SK-N-SH (cell line): Measurements from ENCODE around the gene HOXD13. TPM values are rescaled to one million over a fixed set of nuclear protein-coding genes. Genes with fewer than 3 reads are reported as not detected.

Experiments
- CTCF ChIA-PET: fragments of 300-600, 350-600 bp; formaldehyde crosslinking; extraction: SDS; loops from one replicate; lab custom pipeline; 2021; lab: Yijun Ruan, JAX
- POLR2A ChIA-PET: fragments of 350-600 bp; sonication (Branson Sonifier 250); formaldehyde crosslinking; extraction: SDS; loops from one replicate; lab custom pipeline; 2020; ENCODE audit warnings: antibody characterized with exemption, inconsistent platforms; lab: Yijun Ruan, JAX
- DNase-seq: peaks from one replicate; pipeline ENCODE4 v3.0.0; 2012
- H2AFZ ChIP-seq: fragments of 200-600 bp; sonication (generic); 2 replicates; pipeline ENCODE4 v1.8.1; 2016; ENCODE audit warnings: antibody characterized with exemption, mild to moderate bottlenecking, low read depth
- H3F3A ChIP-seq: fragments of 200-600 bp; sonication (generic); replicated peaks from 2 replicates; pipeline ENCODE3; 2016; ENCODE audit warnings: antibody characterized with exemption, mild to moderate bottlenecking; ENCODE audit not compliant: insufficient read depth
- H3K27ac ChIP-seq, 2 experiments: fragments of 200-500 bp in 1 of 2; fragments of 200-600 bp in 1 of 2; sonication (Bioruptor generic) in 1 of 2; sonication (generic), shearing (Covaris generic) in 1 of 2; 2 replicates each; pipeline versions ENCODE4 v1.5.1 to v1.6.1; 2014 to 2016; ENCODE audit warnings: low read depth in 2 of 2, inconsistent platforms in 1 of 2, low read length in 1 of 2, mild to moderate bottlenecking in 1 of 2, mixed read lengths in 1 of 2
- H3K27me3 ChIP-seq: fragments of 200-600 bp; sonication (generic), shearing (Covaris generic); 2 replicates; pipeline ENCODE4 v1.6.1; 2016; ENCODE audit warnings: mixed run types; ENCODE audit not compliant: insufficient read depth
- H3K36me3 ChIP-seq, 2 experiments: fragments of 200-500 bp in 1 of 2; fragments of 200-600 bp in 1 of 2; sonication (Bioruptor generic) in 1 of 2; sonication (generic) in 1 of 2; replicated peaks in 1 of 2; 2 replicates each; pipeline versions ENCODE3 to v1.5.1; 2014 to 2016; ENCODE audit warnings: low read length in 1 of 2, mild to moderate bottlenecking in 1 of 2; ENCODE audit not compliant: insufficient read depth in 2 of 2, control insufficient read depth in 1 of 2
- H3K4me1 ChIP-seq, 2 experiments: fragments of 200-500 bp in 1 of 2; fragments of 200-600 bp in 1 of 2; sonication (Bioruptor generic) in 1 of 2; sonication (generic), shearing (Covaris generic) in 1 of 2; 2 replicates each; pipeline versions ENCODE4 v1.5.1 to v1.6.1; 2014 to 2016; ENCODE audit warnings: low read depth in 1 of 2, low read length in 1 of 2, mixed run types in 1 of 2; ENCODE audit not compliant: insufficient read depth in 2 of 2, control insufficient read depth in 1 of 2
- H3K4me2 ChIP-seq: fragments of 200-600 bp; sonication (generic), shearing (Covaris generic); 2 replicates; pipeline ENCODE4 v1.6.1; 2017; ENCODE audit warnings: mixed run types
- H3K4me3 ChIP-seq, 2 experiments: fragments of 200-500 bp in 1 of 2; fragments of 200-600 bp in 1 of 2; sonication (Bioruptor generic) in 1 of 2; sonication (generic), shearing (Covaris generic) in 1 of 2; 2 replicates each; pipeline versions ENCODE4 v1.5.1 to v1.8.1; 2014 to 2016; ENCODE audit warnings: low read depth in 2 of 2, inconsistent platforms in 1 of 2, low read length in 1 of 2, mild to moderate bottlenecking in 1 of 2, mixed read lengths in 1 of 2, moderate library complexity in 1 of 2
- H3K79me2 ChIP-seq: fragments of 200-600 bp; sonication (generic); 2 replicates; pipeline ENCODE4 v1.8.1; 2017; ENCODE audit warnings: mild to moderate bottlenecking; ENCODE audit not compliant: insufficient read depth
- H3K9ac ChIP-seq: fragments of 200-600 bp; sonication (generic); 2 replicates; pipeline ENCODE4 v1.6.1; 2017; ENCODE audit warnings: mixed run types
- H3K9me2 ChIP-seq: fragments of 200-600 bp; sonication (generic); 2 replicates; pipeline ENCODE4 v1.6.1; 2017; ENCODE audit warnings: mixed run types
- H3K9me3 ChIP-seq: fragments of 200-600 bp; sonication (generic); 2 replicates; pipeline ENCODE4 v1.6.1; 2017; ENCODE audit warnings: mixed run types, mild to moderate bottlenecking, moderate library complexity
- H4K20me1 ChIP-seq: fragments of 200-600 bp; sonication (generic); 2 replicates; pipeline ENCODE4 v1.6.1; 2017; ENCODE audit warnings: mild to moderate bottlenecking, mixed run types; ENCODE audit not compliant: insufficient read depth
- CHD2 ChIP-seq: fragments of 150-350 bp; IDR thresholded peaks from 2 replicates; pipeline ENCODE4 v1.6.1; 2018; ENCODE audit warnings: low read length; ENCODE audit not compliant: partially characterized antibody
- EP300 ChIP-seq, 2 experiments: IDR thresholded peaks; 2 replicates each; pipeline versions ENCODE4 v1.4.0 to v1.6.1; 2012; ENCODE audit warnings: borderline replicate concordance in 1 of 2, low read depth in 1 of 2, low read length in 1 of 2
- FOXM1 ChIP-seq: IDR thresholded peaks from 2 replicates; pipeline ENCODE4 v1.4.0; 2012; ENCODE audit warnings: low read depth, mild to moderate bottlenecking
- GABPA ChIP-seq: IDR thresholded peaks from 2 replicates; pipeline ENCODE4 v1.4.0; 2012; ENCODE audit warnings: low read depth, mild to moderate bottlenecking
- JUND ChIP-seq: IDR thresholded peaks from 2 replicates; pipeline ENCODE4 v1.4.0; 2012
- MEF2A ChIP-seq: IDR thresholded peaks from 2 replicates; pipeline ENCODE4 v1.4.0; 2012; ENCODE audit warnings: low read depth, borderline replicate concordance
- NFIC ChIP-seq: IDR thresholded peaks from 2 replicates; pipeline ENCODE4 v1.4.0; 2012; ENCODE audit warnings: borderline replicate concordance
- RAD21 ChIP-seq: IDR thresholded peaks from 2 replicates; pipeline ENCODE4 v1.6.1; 2012; ENCODE audit warnings: mild to moderate bottlenecking, low read length
- RCOR1 ChIP-seq: fragments of 150-350 bp; IDR thresholded peaks from 2 replicates; pipeline ENCODE4 v1.6.1; 2017; ENCODE audit warnings: antibody characterized with exemption, low read length
- RFX5 ChIP-seq: IDR thresholded peaks from 2 replicates; pipeline ENCODE4 v1.6.1; 2012; ENCODE audit warnings: mild to moderate bottlenecking, improper control_type of control experiment, low read length
- RXRA ChIP-seq: IDR thresholded peaks from 2 replicates; pipeline ENCODE4 v1.4.0; 2012; ENCODE audit warnings: low read depth, mild to moderate bottlenecking, borderline replicate concordance
- SMC3 ChIP-seq: IDR thresholded peaks from 2 replicates; pipeline ENCODE4 v1.6.1; 2012; ENCODE audit warnings: low read depth, low read length, improper control_type of control experiment
- TEAD4 ChIP-seq: IDR thresholded peaks from 2 replicates; pipeline ENCODE4 v1.4.0; 2012; ENCODE audit warnings: mild to moderate bottlenecking, borderline replicate concordance; ENCODE audit not compliant: insufficient read depth
- WGBS: methylation state at CpG from one replicate; pipeline ENCODE4 v1.1.6; 2017; ENCODE audit warnings: low lambda C conversion rate; 5-methylcytosine and 5-hydroxymethylcytosine counted together
- polyA plus RNA-seq, 3 experiments: library from polyadenylated mRNA; depleted of rRNA; stranded (reverse); fragments of >200 nt; gene quantifications; 2 replicates each; pipeline ENCODE4 v1.2.3, GENCODE V29; 2012
- TF ChIP-seq, protein P1 (sequence below): IDR thresholded peaks from 2 replicates; pipeline ENCODE4 v1.4.0; 2012; ENCODE audit warnings: low read depth, borderline replicate concordance
- TF ChIP-seq, protein P2 (sequence below): fragments of 200-600 bp; sonication (generic); IDR thresholded peaks from 2 replicates; pipeline ENCODE4 v1.6.1; 2017; ENCODE audit warnings: antibody characterized with exemption, mild to moderate bottlenecking, moderate library complexity
- TF ChIP-seq, protein P3 (sequence below): IDR thresholded peaks from 2 replicates; pipeline ENCODE4 v1.6.1; 2012; ENCODE audit warnings: mild to moderate bottlenecking, low read depth, low read length, moderate library complexity
- TF ChIP-seq, protein P4 (sequence below): IDR thresholded peaks from 2 replicates; pipeline ENCODE4 v1.4.0; 2012; ENCODE audit warnings: low read depth
- TF ChIP-seq, protein P5 (sequence below): fragments of 150-350 bp; IDR thresholded peaks from 2 replicates; pipeline ENCODE4 v1.6.1; 2016; ENCODE audit warnings: mild to moderate bottlenecking, low read depth, low read length
- TF ChIP-seq, protein P6 (sequence below): IDR thresholded peaks from 2 replicates; pipeline ENCODE4 v1.4.0; 2012; ENCODE audit warnings: low read depth, borderline replicate concordance

HOXD13 gene
- polyA plus RNA-seq, 1 of the 3 experiments (the other 2 are of a cell fraction): not detected

DNA sequence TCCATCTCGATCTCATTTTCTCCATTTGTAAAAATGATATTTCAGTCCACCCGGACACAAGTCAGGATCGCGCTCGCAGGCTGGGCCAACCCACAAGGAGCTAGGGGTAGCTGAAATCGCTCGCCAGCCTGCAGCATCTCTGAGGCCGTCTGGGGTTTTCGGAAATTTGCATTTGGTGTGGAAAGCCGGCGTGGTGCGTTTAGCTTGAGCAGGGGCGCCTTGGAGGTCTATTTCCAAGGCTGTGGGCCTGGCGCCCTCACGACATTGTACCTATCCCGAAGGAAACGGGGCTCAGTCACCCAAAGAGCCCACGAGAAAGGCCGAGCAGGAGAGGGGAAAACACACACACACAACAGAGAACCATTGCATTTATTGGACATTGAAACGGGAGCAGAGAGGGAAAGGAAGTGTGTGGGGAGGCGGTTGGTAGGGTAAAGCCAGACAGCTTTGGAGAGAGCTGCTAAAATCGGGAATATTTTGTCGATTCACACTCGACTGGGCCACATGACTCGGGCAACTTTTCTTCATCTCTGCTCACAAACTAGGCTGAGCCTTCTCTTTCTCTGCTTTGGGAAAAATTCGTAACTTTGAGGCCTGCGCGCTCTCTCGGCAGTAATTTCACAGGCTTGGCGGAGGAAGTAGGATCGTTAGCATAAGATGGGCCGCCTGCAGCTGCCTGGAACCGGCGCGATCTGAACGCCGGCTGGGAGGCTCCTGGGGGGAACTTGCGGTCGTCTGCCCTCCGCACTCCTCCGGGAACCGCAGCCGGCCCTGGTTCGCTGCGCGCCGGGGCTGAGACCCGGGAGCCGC is 35.9 kb downstream of the HOXD13 start:
- no peak overlapping the region for H2AFZ ChIP-seq
- no peak for DNase-seq
- H3K27ac ChIP-seq: no peak overlapping the region
- no peak overlapping the region for H3K9ac ChIP-seq
- 97% methylated on average over 49 of the region's 49 CpGs for WGBS
- no peaks in the 10 kb centered on the region for H3K9me2 ChIP-seq
- peaks cover 10 to 28% of the 10 kb centered on the region in 2 experiments; a peak in 3 of 4 replicates for H3K4me1 ChIP-seq
- H3K4me3 ChIP-seq: no peak overlapping the region
- TF ChIP-seq RXRA (no peak), MEF2A (no peak), FOXM1 (no peak), SMC3 (no peak), RCOR1 (no peak), GABPA (no peak), EP300 (IDR thresholded peaks at IDR 0.05; ENCODE audit: borderline replicate concordance in 1 of 2, low read depth in 1 of 2, low read length in 1 of 2) (no peak), RFX5 (no peak), JUND (no peak), RAD21 (no peak), TEAD4 (no peak), CHD2 (no peak), NFIC (no peak)
- TF ChIP-seq, protein P1, sequence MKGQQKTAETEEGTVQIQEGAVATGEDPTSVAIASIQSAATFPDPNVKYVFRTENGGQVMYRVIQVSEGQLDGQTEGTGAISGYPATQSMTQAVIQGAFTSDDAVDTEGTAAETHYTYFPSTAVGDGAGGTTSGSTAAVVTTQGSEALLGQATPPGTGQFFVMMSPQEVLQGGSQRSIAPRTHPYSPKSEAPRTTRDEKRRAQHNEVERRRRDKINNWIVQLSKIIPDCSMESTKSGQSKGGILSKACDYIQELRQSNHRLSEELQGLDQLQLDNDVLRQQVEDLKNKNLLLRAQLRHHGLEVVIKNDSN: no peak
- TF ChIP-seq, protein P2, sequence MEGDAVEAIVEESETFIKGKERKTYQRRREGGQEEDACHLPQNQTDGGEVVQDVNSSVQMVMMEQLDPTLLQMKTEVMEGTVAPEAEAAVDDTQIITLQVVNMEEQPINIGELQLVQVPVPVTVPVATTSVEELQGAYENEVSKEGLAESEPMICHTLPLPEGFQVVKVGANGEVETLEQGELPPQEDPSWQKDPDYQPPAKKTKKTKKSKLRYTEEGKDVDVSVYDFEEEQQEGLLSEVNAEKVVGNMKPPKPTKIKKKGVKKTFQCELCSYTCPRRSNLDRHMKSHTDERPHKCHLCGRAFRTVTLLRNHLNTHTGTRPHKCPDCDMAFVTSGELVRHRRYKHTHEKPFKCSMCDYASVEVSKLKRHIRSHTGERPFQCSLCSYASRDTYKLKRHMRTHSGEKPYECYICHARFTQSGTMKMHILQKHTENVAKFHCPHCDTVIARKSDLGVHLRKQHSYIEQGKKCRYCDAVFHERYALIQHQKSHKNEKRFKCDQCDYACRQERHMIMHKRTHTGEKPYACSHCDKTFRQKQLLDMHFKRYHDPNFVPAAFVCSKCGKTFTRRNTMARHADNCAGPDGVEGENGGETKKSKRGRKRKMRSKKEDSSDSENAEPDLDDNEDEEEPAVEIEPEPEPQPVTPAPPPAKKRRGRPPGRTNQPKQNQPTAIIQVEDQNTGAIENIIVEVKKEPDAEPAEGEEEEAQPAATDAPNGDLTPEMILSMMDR: no peak
- TF ChIP-seq, protein P3, sequence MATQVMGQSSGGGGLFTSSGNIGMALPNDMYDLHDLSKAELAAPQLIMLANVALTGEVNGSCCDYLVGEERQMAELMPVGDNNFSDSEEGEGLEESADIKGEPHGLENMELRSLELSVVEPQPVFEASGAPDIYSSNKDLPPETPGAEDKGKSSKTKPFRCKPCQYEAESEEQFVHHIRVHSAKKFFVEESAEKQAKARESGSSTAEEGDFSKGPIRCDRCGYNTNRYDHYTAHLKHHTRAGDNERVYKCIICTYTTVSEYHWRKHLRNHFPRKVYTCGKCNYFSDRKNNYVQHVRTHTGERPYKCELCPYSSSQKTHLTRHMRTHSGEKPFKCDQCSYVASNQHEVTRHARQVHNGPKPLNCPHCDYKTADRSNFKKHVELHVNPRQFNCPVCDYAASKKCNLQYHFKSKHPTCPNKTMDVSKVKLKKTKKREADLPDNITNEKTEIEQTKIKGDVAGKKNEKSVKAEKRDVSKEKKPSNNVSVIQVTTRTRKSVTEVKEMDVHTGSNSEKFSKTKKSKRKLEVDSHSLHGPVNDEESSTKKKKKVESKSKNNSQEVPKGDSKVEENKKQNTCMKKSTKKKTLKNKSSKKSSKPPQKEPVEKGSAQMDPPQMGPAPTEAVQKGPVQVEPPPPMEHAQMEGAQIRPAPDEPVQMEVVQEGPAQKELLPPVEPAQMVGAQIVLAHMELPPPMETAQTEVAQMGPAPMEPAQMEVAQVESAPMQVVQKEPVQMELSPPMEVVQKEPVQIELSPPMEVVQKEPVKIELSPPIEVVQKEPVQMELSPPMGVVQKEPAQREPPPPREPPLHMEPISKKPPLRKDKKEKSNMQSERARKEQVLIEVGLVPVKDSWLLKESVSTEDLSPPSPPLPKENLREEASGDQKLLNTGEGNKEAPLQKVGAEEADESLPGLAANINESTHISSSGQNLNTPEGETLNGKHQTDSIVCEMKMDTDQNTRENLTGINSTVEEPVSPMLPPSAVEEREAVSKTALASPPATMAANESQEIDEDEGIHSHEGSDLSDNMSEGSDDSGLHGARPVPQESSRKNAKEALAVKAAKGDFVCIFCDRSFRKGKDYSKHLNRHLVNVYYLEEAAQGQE: no peak
- TF ChIP-seq, protein P4, sequence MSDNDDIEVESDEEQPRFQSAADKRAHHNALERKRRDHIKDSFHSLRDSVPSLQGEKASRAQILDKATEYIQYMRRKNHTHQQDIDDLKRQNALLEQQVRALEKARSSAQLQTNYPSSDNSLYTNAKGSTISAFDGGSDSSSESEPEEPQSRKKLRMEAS: no peak
- TF ChIP-seq, protein P5, sequence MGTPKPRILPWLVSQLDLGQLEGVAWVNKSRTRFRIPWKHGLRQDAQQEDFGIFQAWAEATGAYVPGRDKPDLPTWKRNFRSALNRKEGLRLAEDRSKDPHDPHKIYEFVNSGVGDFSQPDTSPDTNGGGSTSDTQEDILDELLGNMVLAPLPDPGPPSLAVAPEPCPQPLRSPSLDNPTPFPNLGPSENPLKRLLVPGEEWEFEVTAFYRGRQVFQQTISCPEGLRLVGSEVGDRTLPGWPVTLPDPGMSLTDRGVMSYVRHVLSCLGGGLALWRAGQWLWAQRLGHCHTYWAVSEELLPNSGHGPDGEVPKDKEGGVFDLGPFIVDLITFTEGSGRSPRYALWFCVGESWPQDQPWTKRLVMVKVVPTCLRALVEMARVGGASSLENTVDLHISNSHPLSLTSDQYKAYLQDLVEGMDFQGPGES: no peak
- TF ChIP-seq, protein P6, sequence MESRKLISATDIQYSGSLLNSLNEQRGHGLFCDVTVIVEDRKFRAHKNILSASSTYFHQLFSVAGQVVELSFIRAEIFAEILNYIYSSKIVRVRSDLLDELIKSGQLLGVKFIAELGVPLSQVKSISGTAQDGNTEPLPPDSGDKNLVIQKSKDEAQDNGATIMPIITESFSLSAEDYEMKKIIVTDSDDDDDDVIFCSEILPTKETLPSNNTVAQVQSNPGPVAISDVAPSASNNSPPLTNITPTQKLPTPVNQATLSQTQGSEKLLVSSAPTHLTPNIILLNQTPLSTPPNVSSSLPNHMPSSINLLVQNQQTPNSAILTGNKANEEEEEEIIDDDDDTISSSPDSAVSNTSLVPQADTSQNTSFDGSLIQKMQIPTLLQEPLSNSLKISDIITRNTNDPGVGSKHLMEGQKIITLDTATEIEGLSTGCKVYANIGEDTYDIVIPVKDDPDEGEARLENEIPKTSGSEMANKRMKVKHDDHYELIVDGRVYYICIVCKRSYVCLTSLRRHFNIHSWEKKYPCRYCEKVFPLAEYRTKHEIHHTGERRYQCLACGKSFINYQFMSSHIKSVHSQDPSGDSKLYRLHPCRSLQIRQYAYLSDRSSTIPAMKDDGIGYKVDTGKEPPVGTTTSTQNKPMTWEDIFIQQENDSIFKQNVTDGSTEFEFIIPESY: no peak
- no peaks in the 10 kb centered on the region for H3K36me3 ChIP-seq
- peaks cover 10% of the 10 kb centered on the region for H3K79me2 ChIP-seq
- no peaks in the 10 kb centered on the region for H3K27me3 ChIP-seq
- H3F3A ChIP-seq: peaks cover 11% of the 10 kb centered on the region
- H3K4me2 ChIP-seq: 0 out of 2 replicates have a peak overlapping the region, but pooled peaks have one; percentile 85
- ChIA-PET POLR2A (interaction anchor here (6.3 kb wide), 1 partner anchor 446 kb away, joined by 34 read pairs; no protein-coding TSS in a partner anchor), CTCF (interaction anchor here (0.9 to 26.1 kb wide), 18 partner anchors 12 to 1036 kb away, joined by 3 to 1047 read pairs (median 10); partner anchors contain the start of gene HOXD10)
- H4K20me1 ChIP-seq: no peaks in the 10 kb centered on the region
- H3K9me3 ChIP-seq: no peaks in the 10 kb centered on the region
